Stimulated activated CD8-positive, alpha-beta memory T cell treated with anti-CD3 and anti-CD28 coated beads, Interleukin-15, amount 100 ng/mL, for 4 hours (primary cell): Measurements from ENCODE around the gene TRPM6.

Experiments used
- DNase-seq, 2 donors: peaks; one replicate each; pipeline ENCODE4 v3.0.0-alpha.2; 2020; ENCODE audit warnings: low read depth in 2 of 2

TRPM6 gene

DNA sequence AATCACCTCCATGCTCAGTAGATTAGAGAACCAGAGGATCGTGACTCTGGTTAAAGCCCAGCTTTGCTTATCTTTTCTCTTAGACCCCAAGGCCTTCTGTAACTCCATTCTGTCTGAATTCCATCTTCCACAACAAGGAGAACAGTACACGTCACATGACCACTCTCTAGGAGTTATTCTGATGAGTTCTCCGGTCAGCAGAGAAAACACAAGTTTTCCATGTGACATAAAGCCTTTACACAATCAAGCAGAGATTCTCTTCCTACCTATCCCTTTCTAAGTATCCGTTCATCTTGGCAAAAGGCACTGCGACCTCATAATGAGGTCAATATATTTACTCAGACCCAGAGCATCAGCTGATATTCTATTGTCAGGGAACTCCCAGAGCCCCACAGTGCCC, 112.3 kb downstream of the TRPM6 start:
- DNase-seq: no peak

DNA sequence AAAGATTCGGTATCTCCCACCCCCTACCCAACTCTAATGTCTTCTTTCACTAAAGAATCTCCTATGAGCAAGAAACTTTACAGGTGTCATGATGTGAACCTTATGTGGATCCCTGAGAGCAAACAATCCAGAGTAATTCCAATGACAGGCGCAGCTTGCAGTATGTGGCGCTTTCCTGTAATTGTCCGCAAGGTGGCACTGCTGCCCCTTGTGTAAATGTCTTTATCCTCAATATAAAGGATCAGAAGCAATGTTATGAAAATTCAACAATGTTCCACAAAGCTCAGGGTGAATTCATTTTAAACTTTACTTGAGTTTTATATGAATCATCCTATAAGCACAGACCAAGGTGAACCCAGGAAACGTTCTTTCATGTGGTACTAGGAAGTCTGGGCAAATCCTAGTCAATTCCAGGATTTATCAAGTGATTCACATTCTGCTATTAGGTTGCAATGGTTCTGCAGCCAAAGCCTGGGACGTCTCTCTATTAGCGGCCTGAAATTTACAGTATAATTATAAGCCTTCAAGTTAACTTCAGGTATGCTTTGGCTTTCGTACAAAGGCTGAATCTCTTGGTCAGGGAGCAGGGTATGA, 113.7 kb downstream of the TRPM6 start:
- DNase-seq: peak; percentile 15 to 38

DNA sequence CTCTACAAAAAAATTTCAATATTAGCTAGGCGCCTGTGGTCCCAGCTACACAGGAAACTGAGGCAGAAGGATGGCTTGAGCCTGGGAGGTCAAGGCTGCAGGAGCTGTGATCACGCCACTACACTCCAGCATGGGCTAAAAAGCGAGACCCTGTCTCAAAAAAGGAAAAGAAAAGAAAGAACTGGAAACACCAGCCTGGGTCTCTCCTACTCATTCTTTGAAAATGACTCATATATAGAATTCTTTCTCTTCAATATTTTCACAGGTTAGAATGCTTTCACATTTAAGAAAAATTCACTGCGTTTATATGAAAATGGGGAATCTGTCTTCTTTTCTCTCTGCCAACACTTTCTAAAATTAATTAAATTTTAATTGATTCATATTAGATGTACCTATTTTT, 115.6 kb downstream of the TRPM6 start:
- DNase-seq: no peak

DNA sequence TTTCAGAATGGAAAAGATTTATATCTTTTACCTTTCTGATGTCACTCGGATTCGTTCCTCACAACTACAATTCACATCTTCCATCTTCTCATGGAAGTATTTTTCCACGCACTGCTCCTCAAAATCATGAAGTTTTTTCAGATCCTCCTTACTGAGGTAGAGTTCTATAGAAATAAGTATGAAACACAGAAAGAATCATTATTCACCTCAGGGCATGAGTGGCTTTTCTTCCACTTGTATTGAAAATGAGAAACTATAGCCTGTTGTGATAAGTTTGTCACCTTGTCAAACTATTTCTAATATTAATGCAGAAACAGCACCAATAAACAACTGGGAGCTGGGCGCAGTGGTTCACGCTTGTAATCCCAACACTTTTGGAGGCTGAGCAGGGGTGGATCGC, 116.0 kb downstream of the TRPM6 start:
- no peak for DNase-seq

DNA sequence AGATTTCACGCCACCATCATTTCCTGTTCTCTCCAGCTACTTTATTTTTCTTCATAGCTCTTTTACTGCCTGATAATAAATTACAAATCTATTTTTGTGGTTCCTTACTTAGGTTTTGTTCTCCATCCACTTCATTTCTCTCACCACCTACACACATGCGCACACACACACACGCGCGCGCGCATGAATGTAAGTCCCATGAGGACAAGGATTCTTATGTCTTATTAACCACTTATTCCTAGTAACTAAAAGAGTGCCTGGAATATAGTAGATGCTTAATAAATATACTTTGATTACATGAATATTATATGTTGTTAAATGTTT, 116.5 kb downstream of the TRPM6 start:
- no peak for DNase-seq

DNA sequence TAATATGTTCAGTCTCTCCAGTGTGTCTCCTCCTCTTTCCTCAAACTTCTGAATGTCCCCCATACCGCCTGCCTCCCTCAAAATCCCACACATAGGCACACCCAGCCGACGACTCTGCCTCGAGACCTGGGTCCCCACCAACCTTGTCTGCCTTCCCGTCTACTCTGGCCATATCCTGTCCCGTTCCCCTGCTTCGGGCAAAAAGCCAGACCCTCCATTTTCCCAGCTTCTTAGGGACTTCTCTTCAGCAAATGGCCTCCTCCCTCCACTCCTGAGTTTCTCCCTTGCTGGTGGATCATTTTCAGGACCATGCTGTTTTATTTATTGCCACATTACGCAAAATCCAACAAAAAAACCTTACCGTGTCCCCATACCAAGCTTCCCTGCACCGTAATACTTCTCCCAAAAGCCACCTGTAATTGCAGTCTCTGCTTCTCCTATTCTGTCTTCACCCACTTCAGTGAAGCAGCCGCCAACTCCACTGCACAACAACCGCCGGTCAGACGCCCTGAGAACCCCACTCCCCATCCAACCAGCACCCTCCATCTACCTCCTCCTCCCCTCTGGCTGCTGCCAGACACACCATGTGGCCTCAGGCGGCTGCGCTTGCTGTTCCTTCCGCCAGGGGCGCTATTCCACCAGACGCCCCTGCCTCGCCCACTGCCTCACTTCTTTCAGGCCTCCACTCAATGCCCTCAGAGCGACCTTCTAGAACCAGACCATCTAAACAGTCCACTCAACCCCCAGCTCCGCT, 117.0 kb downstream of the TRPM6 start:
- DNase-seq: no peak

DNA sequence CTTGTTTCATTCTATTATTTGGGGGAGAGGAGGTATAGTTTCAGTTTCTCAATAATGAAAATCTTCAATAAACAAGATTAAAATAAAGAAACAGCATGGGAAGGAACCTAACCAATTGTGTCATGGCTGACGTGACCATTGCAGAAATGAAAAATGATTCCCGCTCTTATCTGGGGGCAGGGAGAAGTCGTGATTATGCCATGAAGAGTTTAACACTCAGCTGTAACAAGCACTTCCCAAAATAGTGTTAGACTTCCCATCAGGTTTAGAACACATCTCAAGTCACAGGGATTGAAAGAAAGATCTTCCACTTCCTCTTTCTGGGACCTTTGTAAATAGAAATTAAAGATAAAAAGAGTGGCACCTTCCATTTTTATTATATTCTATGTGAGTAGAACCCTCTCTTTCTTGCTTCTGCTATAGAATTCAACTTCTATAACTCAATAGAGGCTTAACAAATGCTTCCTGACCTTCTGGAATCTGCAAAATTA, 122.2 kb downstream of the TRPM6 start:
- no peak for DNase-seq

DNA sequence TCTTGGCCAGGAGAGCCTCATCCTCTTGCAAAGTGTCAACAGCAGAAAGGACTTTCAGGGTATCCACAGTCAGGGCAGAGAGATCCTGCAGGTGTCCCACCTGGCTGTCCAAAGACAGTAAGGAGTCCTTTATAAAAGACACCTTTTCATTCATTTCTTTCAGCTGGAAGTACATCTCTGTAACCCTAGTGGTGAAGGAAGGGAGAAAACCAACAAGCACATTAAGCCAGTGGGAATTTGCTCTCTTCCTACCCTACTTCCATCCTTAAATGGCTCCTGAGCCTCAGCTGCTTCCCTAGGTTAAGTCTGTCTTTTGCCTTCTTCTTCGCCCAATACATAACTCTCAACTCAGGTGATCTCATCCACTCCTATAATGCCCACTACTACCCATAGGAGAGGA, 124.8 kb downstream of the TRPM6 start:
- no peak for DNase-seq

DNA sequence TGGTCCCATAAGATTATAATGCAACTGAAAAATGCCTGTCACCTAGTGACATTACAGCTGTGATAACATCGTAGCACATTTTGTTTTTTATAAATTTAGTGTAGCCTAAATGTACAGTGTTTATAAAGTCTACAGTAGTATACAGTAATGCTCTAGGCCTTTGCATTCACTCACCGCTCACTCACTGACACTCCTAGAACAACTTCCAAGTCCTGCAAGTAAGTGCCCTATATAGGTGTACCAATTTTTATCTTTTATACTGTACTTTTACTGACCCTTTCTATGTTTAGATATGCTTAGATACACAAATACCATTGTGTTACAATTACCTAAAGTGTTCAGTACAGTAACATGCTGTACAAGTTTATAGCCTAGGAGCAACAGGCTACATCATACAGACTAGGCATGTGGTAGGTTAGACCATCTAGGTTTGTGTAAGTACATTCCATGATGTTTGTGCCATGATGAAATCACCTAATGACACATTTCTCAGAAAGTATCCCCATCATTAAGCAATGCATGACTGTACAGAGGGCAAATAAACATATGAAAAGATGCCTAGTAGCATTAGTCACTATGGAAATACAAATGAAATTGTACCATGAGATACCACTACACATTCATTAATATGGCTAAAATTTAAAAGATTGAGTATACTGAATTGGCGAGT, 127.6 kb downstream of the TRPM6 start:
- no peak for DNase-seq

DNA sequence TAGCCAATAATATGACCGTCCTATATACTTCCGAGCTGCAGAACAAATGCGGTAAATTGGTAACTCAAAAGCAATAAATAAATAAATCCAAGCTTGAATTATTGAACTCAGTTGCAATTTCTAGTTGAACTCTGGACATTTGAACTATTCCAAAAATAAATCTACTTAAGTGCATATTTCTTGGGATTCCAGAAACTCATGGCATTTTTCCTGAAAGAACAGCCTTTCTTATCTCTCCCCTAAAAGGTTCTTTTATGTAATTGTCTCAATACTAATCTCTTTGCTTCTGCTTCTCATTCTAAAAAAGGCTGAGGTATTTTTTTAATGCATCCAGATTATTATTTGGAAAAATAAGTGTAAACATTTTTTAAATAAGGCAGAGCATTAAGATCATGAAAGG, 131.7 kb downstream of the TRPM6 start:
- no peak for DNase-seq

DNA sequence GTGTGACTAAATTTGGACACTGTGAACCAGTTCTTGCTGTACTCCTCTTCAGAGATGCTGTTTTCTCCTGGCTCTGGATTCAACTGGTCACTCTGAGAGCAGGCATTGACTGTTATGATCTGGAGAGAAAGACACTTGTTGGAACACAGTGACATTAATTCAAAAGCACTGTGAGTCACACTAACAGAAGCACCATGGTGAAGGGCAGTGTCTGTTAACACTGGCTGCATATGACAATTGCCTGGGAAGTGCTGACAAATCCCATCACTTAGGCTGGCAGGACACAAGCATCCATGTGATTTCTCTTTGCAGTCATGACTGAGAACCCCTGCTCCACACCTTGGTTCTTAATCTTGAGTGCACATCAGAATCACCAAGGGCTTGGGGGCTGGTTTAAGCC, 132.4 kb downstream of the TRPM6 start:
- no peak for DNase-seq

DNA sequence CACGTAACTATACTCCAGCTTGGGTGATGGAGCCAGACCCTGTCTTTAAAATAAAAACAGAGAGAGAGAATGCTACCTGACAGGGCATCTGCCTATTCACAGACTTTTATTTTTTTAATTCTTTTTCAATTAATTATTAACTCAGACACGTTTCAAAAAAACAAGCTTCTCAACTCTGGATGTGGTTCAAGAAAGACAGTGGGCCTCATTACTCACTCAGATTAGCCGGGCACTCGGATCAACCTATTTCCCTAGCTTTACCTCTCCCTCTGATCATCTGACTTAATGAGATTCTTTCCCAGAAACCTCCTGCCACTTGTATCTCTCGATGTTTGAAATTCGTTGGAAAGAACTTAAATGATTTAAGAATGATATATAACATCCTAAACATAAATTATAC, 134.1 kb downstream of the TRPM6 start:
- no peak for DNase-seq

DNA sequence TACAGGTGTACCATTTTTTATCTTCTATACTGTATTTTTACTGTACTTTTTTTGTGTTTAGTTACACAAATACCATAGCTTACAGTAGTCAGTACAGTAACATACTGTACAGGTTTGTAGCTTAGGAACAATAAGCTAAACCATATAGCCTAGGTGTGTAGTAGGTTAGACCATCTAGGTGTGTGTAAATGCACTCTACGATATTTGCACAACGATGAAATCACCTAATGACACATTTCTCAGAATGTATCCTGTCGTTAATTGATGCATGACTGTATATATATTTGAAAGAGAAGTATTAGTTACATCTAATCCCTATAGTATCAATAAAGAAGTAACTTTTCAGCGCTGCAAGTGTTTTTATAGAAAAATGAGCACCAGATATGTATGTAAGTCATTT, 138.8 kb downstream of the TRPM6 start:
- DNase-seq: no peak

DNA sequence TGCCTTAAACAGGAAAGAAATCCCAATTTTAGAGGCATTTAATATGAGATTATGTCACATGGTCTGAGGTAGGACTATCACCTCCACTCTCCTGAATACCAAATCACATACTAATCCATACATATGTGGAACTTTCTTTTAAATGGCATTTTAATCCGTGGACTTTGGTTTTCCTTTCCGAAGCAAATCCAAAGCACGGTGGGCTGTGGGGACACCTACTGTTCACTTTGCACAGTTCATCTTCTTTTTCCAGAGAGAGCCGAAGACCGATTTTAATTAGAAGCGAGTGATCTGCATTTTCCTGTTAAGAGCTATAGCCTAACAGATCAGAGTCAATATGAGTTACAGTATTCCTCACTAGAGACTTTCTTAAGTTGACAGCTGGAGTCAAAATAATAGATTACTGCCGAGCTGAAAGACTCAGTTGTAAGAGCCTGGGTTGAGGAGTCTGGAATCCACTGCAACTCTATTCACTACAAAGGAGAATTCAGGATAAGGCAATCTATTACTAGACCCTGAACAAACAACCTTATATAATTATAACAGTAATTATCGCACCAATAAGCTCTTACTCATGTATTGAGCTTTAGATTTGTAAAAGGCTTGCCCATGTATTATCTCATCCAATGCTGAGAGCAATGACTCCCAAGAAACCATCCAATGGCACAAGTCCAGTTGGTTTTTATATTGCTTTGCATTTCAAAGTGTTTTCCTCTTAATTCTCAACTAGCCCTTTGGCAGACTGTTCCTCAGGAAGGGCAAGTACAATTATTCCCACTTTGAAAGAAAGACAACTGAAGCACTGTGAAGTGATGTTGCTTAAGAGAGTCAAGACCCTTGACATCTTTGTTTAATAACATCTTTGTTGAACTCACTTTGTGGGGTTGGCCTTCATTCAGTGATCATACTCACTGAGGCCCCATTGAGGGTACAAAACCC, 144.7 kb downstream of the TRPM6 start:
- DNase-seq: no peak

DNA sequence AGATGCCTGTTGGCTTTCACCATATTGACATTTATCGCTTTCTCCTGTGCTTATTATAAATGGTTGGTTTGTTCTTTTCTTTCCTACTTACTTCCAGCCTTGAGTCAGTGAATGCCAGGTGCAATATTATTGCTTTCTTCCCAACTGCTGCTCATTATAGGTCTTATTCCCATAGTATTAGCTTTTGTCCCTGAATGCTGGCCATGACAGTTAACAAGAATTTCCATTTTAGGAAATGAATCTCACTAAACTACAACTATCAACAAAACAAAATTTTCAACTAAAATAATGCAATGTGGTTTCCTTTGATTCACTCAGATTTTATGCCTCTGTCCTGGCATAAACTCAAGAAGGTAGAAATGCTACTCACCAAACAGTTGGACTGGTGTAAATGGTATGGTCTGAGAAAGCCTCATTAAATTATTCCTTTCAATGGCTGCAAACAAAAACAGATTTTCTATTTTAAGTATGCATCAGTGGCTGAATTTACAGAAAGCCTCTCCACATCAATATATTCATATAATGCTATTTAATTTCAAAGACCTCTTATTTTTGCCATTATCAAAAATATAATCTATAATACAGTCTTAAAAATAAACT, 145.4 kb downstream of the TRPM6 start:
- DNase-seq: no peak

DNA sequence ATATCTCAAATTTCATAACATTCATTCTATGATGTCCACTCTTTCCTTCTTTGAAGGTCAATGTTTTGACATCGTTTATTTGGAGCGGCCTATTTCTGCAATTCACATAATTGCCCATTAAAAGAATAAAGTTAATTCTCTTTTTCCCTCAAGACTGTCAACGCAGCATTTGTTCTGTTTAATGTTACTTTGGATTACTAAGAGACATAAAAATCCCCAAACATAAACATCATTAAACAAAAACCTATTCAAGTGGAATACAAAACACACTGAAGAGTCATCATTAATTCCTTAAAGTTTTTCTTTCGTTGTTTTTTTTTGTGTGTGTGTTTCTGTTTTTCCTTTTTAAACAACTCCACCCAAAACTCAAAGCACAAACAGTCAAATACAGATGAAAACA, 151.1 kb downstream of the TRPM6 start:
- no peak for DNase-seq

DNA sequence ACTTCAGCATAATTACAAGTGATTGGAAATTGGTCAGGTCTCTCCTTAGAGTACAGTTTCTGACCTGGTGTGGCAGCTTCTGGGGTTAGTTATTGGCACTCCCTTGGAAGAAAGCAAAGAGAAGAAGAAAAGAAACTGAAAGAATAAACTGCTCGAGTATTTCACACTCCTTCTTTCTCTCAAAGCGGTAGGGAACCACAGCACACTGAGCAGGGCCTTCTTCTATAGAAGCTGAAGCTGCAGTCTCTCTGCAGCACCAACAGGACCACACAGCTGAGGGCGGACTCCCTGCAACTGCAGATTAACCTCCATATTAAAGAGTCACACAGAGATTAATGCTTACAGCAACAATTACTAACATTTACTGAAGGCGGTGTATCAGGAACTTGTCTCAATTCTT, 152.0 kb downstream of the TRPM6 start:
- DNase-seq: no peak

DNA sequence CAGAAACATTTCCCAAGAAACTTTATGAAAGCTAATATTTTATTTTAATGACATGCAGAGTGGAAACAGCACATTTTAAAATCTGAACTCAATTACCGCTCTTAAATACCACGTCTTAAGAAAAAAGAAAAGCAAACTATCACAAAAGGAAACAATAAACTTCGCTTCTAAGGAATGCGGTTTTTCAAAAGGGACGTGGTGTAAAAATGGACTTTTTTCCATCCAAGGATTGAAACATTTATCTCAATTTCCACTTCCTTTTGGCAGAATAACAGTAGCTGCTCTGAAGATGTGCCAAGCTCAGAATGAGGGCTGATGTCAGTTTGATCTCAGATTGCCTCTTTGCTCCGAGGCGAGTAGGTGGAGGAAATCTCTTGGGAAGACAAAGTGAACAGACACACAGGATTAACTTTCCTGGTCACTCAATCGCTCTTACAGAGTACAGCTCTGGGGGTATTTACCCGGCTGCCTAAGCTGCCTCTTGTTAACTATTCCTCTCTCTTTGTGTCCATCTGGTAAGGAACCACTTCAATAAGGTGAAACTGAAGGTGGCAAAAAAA, 158.5 kb downstream of the TRPM6 start:
- DNase-seq: no peak

DNA sequence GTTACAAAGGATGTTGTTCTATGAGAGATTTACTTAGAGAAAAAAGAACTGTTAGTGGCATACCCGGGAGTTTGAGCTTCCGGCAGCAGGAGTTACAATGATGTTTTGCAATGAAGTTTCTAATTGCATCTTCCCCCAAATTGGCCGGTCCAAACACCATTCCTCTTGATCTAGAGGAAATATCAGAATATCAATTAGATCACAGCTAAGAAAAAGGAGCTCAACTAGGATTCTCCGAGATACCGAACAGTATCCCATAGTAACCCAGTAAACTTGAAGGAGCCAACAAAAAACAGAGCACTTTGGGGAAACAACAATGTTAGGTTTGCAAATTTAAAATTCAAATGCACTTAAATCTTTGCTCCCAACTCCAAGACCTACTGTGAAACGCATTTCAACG, 159.5 kb downstream of the TRPM6 start:
- no peak for DNase-seq

DNA sequence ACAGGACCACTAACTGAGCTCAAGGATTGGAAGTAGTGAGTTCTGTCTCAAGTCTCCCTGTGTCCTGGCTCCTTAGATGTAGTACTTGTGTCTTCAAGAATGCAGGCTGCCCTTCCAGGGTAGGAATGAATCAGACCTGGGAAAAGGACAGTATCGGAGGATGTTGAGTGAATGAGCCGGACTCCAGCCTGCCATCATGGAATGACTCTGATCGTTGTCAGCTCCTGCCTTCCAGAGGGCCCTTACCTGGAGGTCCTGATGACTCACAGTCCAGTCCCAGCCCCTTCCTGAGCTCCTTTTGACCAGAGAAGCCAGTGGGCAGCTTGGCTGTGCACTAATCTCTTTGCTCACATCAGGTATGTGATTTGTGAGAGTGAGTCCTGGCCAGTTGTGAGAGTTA, 161.1 kb downstream of the TRPM6 start:
- no peak for DNase-seq

DNA sequence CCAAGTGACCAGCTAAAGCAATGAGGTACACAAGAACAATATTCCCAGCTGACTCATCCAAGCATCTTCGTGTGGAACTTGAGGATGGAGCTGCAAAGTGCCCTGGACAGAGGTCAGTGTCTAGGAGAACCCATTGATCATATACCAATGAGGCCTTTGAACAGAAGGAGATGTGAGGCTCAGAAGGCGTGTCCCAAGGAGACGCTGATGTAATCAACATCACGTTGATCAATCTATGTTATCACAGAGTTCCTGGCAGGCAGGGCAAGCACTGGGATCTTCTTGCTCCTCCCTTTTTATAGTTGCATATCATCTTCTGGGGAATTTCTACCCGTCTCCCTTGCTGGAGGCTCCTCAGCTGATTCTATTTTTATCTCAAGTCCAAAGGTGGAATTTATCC, 163.4 kb downstream of the TRPM6 start:
- DNase-seq: no peak
